ENCODE measurements around the gene SMIM32.

The SMIM32 gene

DNA sequence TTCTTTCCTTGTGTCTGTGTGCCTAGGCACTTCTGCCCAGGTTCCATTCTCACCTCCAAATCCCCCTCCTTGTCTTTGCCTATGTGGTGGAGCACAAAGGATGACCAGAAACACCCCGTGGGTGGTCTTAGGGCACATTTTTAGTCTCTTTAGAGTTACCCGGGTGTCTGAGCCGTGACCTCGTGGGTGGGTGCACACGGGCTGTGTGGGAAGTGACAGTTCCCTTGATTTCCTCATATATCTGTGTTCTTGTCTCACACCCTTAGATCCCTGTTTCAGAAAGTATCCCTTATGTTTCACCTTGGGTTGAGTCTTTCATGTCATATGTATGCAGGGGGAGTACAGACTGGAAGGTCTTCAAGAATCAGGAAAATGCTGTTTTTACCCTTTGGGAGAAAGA is 13.4 kb upstream of the SMIM32 start:
- DNase-seq = no peak

- no peak for DNase-seq
These were observed 13.0 kb upstream of the SMIM32 start for GRCh38 chr5:136205941-136206340.

DNA sequence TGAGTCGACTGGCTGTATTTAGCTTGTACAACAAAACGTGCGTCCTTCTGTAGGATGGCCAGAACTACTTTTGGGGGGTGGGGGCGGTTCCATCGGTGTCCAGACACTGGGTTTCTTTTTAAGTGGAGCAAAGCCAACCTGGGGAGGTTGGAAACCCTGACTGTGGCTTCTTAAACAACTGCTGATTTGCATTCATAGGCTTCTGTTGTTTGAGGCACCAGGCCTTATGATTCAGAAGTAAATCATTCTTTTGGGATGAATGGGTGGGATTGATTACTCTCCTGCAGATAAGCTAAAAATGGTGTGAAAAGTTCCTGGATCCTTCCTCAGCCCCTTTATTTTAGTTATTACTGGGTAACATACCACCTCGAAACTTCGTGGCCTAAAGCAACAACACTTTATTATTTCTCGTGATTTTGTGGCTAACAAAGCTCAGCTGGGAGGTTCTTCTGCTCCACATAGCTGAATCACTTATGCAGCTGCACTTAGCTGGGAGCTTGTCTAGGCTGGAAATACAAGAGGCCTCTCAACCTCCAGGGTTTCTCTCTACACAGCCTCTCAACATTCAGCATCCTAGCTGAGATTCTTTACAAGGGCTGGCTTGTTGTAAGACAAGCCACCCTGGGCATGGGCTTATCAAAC is 12.2 kb upstream of the SMIM32 start:
- DNase-seq = no peak

- no peak for DNase-seq
These were observed 10.5 kb upstream of the SMIM32 start for GRCh38 chr5:136203303-136203922.

- no peak for DNase-seq
These were observed 9.7 kb upstream of the SMIM32 start for GRCh38 chr5:136202469-136203205.

DNA sequence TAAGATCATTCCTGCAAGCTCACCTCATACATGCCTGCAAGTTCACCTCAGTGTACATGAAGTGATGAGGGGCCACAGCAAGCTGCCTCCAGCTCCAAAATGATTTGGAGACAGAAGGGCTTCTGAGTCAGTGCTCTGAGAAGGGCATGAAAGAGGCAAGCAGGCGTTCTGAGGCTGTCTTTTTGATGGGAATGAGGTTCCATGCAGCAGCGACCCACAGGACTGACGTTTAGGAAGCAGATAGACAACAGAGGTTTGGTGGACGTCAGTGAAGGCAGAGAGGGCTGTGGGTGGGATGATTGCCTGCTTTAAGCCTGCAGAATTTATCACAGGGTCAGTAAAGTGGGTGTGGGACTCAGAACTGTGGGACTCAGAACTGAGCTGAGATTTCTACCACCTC is 8.9 kb upstream of the SMIM32 start:
- DNase-seq = no peak

DNA sequence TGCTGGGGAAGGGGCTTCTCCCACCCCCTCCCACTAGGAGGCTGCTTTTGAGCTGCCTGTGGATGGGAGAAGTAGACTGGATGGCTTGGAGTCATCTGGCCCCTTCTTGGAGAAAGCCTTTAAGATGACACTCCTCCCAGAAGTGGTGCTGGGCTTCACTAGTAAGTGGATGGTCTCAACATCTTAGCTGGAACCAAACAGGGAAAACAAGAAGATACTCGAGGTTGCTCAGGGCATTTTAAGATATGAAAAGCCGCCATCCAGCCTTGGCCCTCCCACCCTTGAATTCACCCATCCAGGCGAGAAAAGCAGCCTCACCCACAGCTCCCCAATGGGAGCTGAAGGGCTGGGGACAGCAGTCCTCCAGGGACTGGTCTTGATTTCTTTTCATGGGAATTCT is 7.8 kb upstream of the SMIM32 start:
- DNase-seq = no peak

DNA sequence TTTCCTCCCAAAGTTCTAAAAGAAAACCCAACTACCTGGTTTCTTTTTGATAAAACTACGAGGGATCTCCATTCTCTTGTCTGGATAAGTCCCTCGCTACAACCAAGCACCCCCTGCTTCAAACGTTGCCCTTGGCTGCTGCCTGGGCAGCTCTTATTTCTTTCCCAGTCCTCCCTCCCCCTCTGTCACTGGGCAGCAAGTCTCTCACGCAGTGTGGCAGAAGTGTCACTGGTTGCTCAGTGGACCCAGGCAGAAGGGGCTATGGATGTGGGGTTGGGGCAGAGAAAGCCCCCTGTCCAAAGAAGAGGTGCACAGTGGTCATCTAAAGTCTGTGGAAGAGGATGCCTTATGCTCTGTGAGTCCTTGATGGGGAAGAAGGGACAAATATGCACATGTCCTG is 7.2 kb upstream of the SMIM32 start:
- no peak for DNase-seq

- no peak for DNase-seq
These were observed 6.4 kb upstream of the SMIM32 start for GRCh38 chr5:136199408-136199807.

GRCh38 chr5:136198453-136198852 is 5.5 kb upstream of the SMIM32 start:
- no peak for DNase-seq

- DNase-seq = no peak
These were observed 4.6 kb upstream of the SMIM32 start for GRCh38 chr5:136197462-136198142.

DNA sequence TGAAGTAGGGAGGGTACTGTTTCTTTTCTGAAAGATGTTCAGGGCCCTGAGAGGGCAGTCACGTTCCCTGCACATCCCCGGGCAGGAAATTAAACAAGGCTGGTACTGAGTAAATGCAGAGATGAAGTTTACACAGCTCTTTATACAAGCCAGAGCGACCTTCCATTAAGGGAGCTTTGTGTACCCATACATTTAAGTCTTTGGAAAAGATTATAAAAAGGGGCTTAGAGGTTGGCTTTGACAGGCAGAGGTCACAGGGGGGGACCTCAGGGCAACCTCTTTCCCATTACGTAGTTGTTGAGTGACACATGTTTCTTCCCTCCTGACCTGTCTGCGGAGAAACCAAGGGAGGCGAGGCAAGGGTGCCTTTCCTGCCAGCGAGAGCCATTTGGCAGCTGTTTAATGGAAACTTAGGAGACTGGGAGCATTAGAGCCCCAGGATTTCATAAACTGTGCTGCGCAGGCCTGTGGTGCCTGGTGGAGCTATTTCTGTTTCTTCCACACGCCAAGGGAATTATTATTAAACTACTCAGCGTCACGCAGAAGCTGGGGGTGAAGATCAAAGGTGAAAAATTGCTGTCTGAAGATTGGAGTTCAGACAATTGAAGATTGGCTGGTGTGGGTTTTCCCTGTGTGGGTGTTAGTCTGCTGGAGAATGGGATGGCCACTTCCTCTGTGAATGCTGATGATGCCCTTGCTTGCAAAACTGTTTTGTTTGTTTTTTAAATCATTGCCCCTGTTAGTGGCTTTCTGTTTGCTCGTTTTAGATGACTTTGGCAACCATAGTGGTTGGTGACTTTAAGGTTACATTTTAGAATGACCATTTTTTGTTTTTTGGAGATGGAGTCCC is 3.2 kb upstream of the SMIM32 start:
- DNase-seq = peak; percentile 22

DNA sequence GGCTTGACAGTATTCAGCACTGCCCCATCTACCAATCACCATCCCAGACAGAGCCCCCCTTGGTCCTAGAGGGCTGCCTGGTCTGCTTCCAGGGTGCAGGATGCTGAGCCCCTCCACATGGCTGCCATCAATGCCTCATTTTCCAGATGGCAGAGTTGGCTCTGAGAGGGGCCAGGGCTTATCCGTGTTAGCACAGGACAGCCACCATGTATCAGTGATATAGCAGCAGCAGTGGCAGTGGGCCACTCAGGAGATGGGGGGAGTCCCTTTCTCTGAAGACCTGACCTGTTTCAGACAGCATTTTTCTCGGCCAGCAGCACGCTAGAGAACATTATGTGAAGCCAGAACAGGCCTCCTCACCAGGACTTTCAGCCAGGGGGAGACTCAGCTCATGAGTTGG is 1.6 kb upstream of the SMIM32 start:
- no peak for DNase-seq

DNA sequence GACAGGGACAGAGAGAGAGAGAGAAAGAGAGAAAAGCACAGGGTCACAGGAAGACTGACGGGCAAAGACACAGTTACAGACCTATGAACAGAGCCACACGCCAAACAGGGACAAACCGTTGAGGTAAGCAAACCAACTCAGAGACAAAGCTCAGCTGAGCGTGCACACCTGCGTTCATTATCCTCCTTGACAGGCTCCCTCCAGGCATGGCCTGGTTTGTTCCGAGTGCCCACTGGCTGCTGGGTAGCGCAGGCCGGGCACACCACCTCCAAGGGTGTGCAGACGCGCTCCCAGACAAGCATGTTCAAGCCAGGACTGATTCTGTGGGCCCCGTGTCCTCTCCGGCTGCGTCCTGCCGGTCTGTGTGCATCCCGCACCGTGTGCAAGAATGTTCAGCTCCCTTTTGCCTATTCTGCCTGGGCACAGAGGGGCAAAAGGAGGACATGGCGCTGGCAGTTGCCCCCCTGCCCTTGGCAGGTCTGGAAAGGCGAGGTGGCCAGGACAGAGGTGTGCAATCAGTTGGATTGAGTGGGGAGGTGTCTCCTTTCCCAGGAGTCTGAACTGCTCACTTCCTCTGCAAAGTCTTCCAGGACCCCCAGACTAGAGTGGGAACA is 467 bp upstream of the SMIM32 start:
- DNase-seq = no peak

- DNase-seq = no peak
These were observed 892 bp downstream of the SMIM32 start for GRCh38 chr5:136192015-136192525.

GRCh38 chr5:136191304-136192014 is 1.5 kb downstream of the SMIM32 start:
- DNase-seq = no peak

GRCh38 chr5:136190904-136191303 is 2.1 kb downstream of the SMIM32 start:
- DNase-seq = no peak

- DNase-seq = no peak
These were observed 2.8 kb downstream of the SMIM32 start for GRCh38 chr5:136190091-136190720.

DNA sequence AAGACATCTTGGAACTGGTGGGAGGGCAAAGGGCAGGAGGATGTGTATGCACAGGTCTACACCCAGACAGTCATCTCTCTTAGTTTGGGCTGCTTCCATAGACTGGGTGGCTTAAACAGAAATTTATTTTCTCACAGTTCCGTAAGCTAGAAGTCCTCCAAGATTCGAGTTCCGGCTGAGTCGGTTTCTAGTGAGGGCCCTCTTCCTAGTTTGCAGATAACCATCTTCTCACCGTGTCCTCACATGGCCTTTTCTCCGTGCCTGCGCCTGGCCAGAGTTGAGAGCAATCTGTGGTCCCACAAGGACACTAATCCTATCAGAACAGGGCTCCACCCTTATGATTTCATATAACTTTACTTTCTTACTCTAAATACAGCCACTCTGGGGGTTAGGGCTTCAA is 4.1 kb downstream of the SMIM32 start:
- no peak for DNase-seq

DNA sequence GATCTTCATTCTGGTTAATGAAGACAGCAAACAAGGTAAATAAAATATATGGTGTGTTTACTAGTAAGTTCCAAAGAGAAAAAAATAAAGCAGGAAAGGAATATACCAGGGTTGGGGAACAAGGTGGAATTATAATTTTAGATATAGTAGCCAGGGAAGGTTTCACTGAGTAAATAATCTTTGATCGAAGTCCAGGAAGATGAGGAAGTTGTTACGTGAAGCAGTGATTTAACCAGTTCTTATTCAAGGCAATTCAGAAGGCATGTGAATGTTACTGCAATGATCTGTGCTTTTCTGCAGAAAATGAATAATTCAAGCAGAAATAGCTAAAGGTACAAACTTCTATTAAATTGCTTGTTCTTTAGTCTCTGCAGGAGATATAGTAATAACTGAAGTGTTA is 6.2 kb downstream of the SMIM32 start:
- DNase-seq = no peak
